A673 (cell line): Measurements from ENCODE around the gene ID3. TPM values are rescaled to one million over a fixed set of nuclear protein-coding genes. Genes with fewer than 3 reads are reported as not detected.

Experiments
- BruUV-seq: library from RNA; stranded (reverse); fragments of 400-500 nt; replicated peaks from 2 replicates; lab custom pipeline; 2021; lab: Mats Ljungman, UMichigan
- CTCF ChIA-PET: fragments of 300-600 bp; sonication (Branson Sonifier 250); formaldehyde crosslinking; loops from one replicate; lab custom pipeline; 2022; ENCODE audit warnings: antibody characterized with exemption; lab: Charles Lee
- POLR2A ChIA-PET: fragments of 300-600 bp; sonication (Branson Sonifier 250); formaldehyde crosslinking; loops from one replicate; lab custom pipeline; 2022; ENCODE audit warnings: antibody characterized with exemption; ENCODE audit not compliant: low non-redundant PET; lab: Charles Lee
- DNase-seq: peaks from one replicate; pipeline ENCODE4 v3.0.0-alpha.2; 2015; ENCODE audit warnings: low spot score
- H3K27ac ChIP-seq: fragments of 200-600 bp; sonication (generic); 2 replicates; pipeline ENCODE4 v1.5.1; 2016; ENCODE audit warnings: mixed run types, low read depth, mild to moderate bottlenecking, mixed read lengths, antibody characterized with exemption, low read length; ENCODE audit not compliant: poor library complexity, severe bottlenecking
- H3K27me3 ChIP-seq: fragments of 200-600 bp; sonication (generic); replicated peaks from 2 replicates; pipeline ENCODE4 v1.6.1; 2017; ENCODE audit warnings: mixed run types, low read depth, mild to moderate bottlenecking, mixed read lengths, antibody characterized with exemption, low read length; ENCODE audit not compliant: insufficient read depth, poor library complexity
- H3K36me3 ChIP-seq: fragments of 200-600 bp; sonication (generic); 2 replicates; pipeline ENCODE4 v1.6.1; 2016; ENCODE audit warnings: mixed run types, mild to moderate bottlenecking, mixed read lengths, antibody characterized with exemption, low read length; ENCODE audit not compliant: insufficient read depth, poor library complexity, severe bottlenecking
- H3K4me1 ChIP-seq: fragments of 200-600 bp; sonication (generic); 2 replicates; pipeline ENCODE4 v1.6.1; 2017; ENCODE audit warnings: mixed run types, mild to moderate bottlenecking, mixed read lengths, antibody characterized with exemption, low read length; ENCODE audit not compliant: insufficient read depth, poor library complexity, severe bottlenecking
- H3K4me3 ChIP-seq: fragments of 200-600 bp; sonication (generic); 2 replicates; pipeline ENCODE4 v1.5.1; 2016; ENCODE audit warnings: low read depth, mixed run types, mild to moderate bottlenecking, mixed read lengths, low read length; ENCODE audit not compliant: poor library complexity, severe bottlenecking
- H3K9me3 ChIP-seq: fragments of 200-600 bp; sonication (generic); 2 replicates; pipeline ENCODE4 v1.6.1; 2016; ENCODE audit warnings: mixed run types, low read depth, mild to moderate bottlenecking, mixed read lengths, antibody characterized with exemption, low read length; ENCODE audit not compliant: poor library complexity, severe bottlenecking
- CTCF ChIP-seq: fragments of 300-800, 200-600 bp; sonication (generic); conservative IDR thresholded peaks from 2 replicates; pipeline ENCODE4 v1.5.1; 2017; ENCODE audit warnings: low read depth, mild to moderate bottlenecking, antibody characterized with exemption, low read length, moderate library complexity, mixed read lengths
- EZH2 ChIP-seq: fragments of 200-600 bp; sonication (generic); IDR thresholded peaks from 2 replicates; pipeline ENCODE4 v1.6.1; 2017; ENCODE audit warnings: borderline replicate concordance, low read depth, mild to moderate bottlenecking, mixed read lengths, antibody characterized with exemption, low read length; ENCODE audit not compliant: poor library complexity, severe bottlenecking
- intact Hi-C: fragments of 100-400 bp; cut with micrococcal nuclease; formaldehyde crosslinking; loops from one replicate; pipeline ENCODE4 v1.10.0; 2022; ENCODE audit not compliant: unreplicated experiment
- total RNA-seq: library from RNA; stranded (reverse); gene quantifications from 2 replicates; pipeline ENCODE4 v1.2.3, GENCODE V29; 2021

The ID3 gene
- total RNA-seq, 1 experiment from 2014 or later: 140 TPM

- no peak for DNase-seq
- Histone ChIP-seq H3K4me3 (no peak overlapping the region), H3K27me3 (no peaks in the 10 kb centered on the region), H3K27ac (no peak overlapping the region), H3K9me3 (no peaks in the 10 kb centered on the region), H3K36me3 (no peaks in the 10 kb centered on the region), H3K4me1 (no peaks in the 10 kb centered on the region)
- CTCF ChIA-PET: no interaction called here
- intact Hi-C loops: no loop called here
- no peak for TF ChIP-seq EZH2
- TF ChIP-seq CTCF: no peak
- POLR2A ChIA-PET: interaction anchor here (0.6 kb wide), 1 partner anchor 149 kb away, joined by 15 read pairs; no protein-coding TSS in a partner anchor
- no TSS peak for BruUV-seq
Observed at GRCh38 chr1:23576338-23577055, 17.2 kb upstream of the ID3 start.

- DNase-seq: no peak
- no peaks in the 10 kb centered on the region for H3K36me3 ChIP-seq
- intact Hi-C loops: no loop called here
- no peaks in the 10 kb centered on the region for H3K9me3 ChIP-seq
- no peak overlapping the region for H3K27ac ChIP-seq
- ChIA-PET CTCF (no interaction called here), POLR2A (no interaction called here)
- no TSS peak for BruUV-seq
- H3K4me1 ChIP-seq: peaks cover 5% of the 10 kb centered on the region
- TF ChIP-seq CTCF (no peak), EZH2 (no peak)
- H3K27me3 ChIP-seq: no peaks in the 10 kb centered on the region
- H3K4me3 ChIP-seq: no peak overlapping the region
Observed at GRCh38 chr1:23575226-23575810, 16.0 kb upstream of the ID3 start.

GRCh38 chr1:23574265-23574754 is 15.0 kb upstream of the ID3 start:
- BruUV-seq: no TSS peak
- ChIA-PET CTCF (no interaction called here), POLR2A (no interaction called here)
- H3K27ac ChIP-seq: no peak overlapping the region
- no peak for DNase-seq
- intact Hi-C loops: no loop called here
- no peaks in the 10 kb centered on the region for H3K9me3 ChIP-seq
- H3K4me3 ChIP-seq: no peak overlapping the region
- H3K4me1 ChIP-seq: peaks cover 5% of the 10 kb centered on the region
- no peaks in the 10 kb centered on the region for H3K36me3 ChIP-seq
- TF ChIP-seq CTCF: no peak
- TF ChIP-seq EZH2: no peak
- no peaks in the 10 kb centered on the region for H3K27me3 ChIP-seq
